ENCODE measurements around the gene ROBO1.

DNA sequence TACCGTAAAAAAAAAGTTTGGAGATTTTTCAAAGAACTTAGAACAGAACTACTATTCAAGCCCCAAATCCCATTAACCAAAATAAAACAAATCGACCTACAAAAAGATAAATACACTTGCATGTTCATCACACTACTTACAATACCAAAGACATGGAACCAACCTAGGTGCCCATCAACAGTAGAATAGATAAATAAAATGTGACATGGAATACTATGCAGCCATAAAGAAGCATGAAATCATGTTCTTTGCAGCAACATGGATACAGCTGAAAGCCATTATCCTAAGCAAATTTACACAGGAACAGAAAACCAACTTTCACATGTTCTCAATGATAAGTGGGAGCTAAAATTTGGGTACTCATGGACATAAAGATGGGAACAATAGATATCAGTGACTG lies 768.7 kb downstream of the ROBO1 start:
- no peak for TF ChIP-seq EZH2 (IDR thresholded peaks at IDR 0.05; ENCODE audit: borderline replicate concordance, low read depth, low read length, poor library complexity, severe bottlenecking)
- TF ChIP-seq, protein P1, sequence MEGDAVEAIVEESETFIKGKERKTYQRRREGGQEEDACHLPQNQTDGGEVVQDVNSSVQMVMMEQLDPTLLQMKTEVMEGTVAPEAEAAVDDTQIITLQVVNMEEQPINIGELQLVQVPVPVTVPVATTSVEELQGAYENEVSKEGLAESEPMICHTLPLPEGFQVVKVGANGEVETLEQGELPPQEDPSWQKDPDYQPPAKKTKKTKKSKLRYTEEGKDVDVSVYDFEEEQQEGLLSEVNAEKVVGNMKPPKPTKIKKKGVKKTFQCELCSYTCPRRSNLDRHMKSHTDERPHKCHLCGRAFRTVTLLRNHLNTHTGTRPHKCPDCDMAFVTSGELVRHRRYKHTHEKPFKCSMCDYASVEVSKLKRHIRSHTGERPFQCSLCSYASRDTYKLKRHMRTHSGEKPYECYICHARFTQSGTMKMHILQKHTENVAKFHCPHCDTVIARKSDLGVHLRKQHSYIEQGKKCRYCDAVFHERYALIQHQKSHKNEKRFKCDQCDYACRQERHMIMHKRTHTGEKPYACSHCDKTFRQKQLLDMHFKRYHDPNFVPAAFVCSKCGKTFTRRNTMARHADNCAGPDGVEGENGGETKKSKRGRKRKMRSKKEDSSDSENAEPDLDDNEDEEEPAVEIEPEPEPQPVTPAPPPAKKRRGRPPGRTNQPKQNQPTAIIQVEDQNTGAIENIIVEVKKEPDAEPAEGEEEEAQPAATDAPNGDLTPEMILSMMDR (conservative IDR thresholded peaks at IDR 0.05; ENCODE audit: low read depth, low read length) = no peak

Measured in A673 (cell line).